ENCODE results near the gene PLAAT4.

The PLAAT4 gene, protein sequence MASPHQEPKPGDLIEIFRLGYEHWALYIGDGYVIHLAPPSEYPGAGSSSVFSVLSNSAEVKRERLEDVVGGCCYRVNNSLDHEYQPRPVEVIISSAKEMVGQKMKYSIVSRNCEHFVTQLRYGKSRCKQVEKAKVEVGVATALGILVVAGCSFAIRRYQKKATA
- long read RNA-seq, partial matches to known transcripts, result 0 of 1 reads
- long read RNA-seq, other reads (novel, unspliced or antisense), result 1 of 1 reads

GRCh38 chr11:63536669-63537292, at the start of gene PLAAT4:
Gene PLAAT4 (plus strand): TSS chr11:63536808. CDS start chr11:63536869, 61 bp downstream.
- no peak within 1 kb of the TSS for H3K27ac ChIP-seq (replicated peaks)
- no peak for DNase-seq (ENCODE audit: low read depth in 1 of 2, low spot score in 1 of 2)
- TF ChIP-seq SPI1 (IDR thresholded peaks at IDR 0.05; ENCODE audit: borderline replicate concordance, low read depth) (no peak), POLR2AphosphoS5 (IDR thresholded peaks at IDR 0.05; ENCODE audit: low read depth) (no peak)
- TF ChIP-seq, protein P1, sequence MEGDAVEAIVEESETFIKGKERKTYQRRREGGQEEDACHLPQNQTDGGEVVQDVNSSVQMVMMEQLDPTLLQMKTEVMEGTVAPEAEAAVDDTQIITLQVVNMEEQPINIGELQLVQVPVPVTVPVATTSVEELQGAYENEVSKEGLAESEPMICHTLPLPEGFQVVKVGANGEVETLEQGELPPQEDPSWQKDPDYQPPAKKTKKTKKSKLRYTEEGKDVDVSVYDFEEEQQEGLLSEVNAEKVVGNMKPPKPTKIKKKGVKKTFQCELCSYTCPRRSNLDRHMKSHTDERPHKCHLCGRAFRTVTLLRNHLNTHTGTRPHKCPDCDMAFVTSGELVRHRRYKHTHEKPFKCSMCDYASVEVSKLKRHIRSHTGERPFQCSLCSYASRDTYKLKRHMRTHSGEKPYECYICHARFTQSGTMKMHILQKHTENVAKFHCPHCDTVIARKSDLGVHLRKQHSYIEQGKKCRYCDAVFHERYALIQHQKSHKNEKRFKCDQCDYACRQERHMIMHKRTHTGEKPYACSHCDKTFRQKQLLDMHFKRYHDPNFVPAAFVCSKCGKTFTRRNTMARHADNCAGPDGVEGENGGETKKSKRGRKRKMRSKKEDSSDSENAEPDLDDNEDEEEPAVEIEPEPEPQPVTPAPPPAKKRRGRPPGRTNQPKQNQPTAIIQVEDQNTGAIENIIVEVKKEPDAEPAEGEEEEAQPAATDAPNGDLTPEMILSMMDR (IDR thresholded peaks at IDR 0.05; ENCODE audit: insufficient read depth, low read length), result no peak
- H3K27me3 ChIP-seq (ENCODE audit: insufficient read depth, poor library complexity, severe bottlenecking), result no peaks in the 10 kb centered on the region
- no peak within 1 kb of the TSS for H3K4me3 ChIP-seq (replicated peaks; ENCODE audit: insufficient read depth, low read length)

- no peak overlapping the region for H3K4me3 ChIP-seq (replicated peaks; ENCODE audit: insufficient read depth, low read length)
- H3K27me3 ChIP-seq (ENCODE audit: insufficient read depth, poor library complexity, severe bottlenecking), result no peaks in the 10 kb centered on the region
- TF ChIP-seq GABPA (IDR thresholded peaks at IDR 0.05; ENCODE audit: low read depth) (no peak), POLR2AphosphoS5 (IDR thresholded peaks at IDR 0.05; ENCODE audit: low read depth) (no peak), SPI1 (IDR thresholded peaks at IDR 0.05; ENCODE audit: borderline replicate concordance, low read depth) (no peak), REST (IDR thresholded peaks at IDR 0.05; ENCODE audit: insufficient replicate concordance, low read depth) (no peak)
- TF ChIP-seq, protein P1 (IDR thresholded peaks at IDR 0.05; ENCODE audit: insufficient read depth, low read length), result no peak
- DNase-seq (ENCODE audit: low read depth in 1 of 2, low spot score in 1 of 2), result no peak
- H3K27ac ChIP-seq (replicated peaks), result no peak overlapping the region
Measured at GRCh38 chr11:63488789-63489188, 47.8 kb upstream of the PLAAT4 start.

GRCh38 chr11:63489879-63490278, 46.7 kb upstream of the PLAAT4 start:
- TF ChIP-seq GABPA (IDR thresholded peaks at IDR 0.05; ENCODE audit: low read depth), result no peak
- no peak for TF ChIP-seq REST (IDR thresholded peaks at IDR 0.05; ENCODE audit: insufficient replicate concordance, low read depth)
- no peak for TF ChIP-seq POLR2AphosphoS5 (IDR thresholded peaks at IDR 0.05; ENCODE audit: low read depth)
- no peak for TF ChIP-seq SPI1 (IDR thresholded peaks at IDR 0.05; ENCODE audit: borderline replicate concordance, low read depth)
- TF ChIP-seq, protein P1 (IDR thresholded peaks at IDR 0.05; ENCODE audit: insufficient read depth, low read length), result no peak
- H3K4me3 ChIP-seq (replicated peaks; ENCODE audit: insufficient read depth, low read length), result no peak overlapping the region
- no peak for DNase-seq (ENCODE audit: low read depth in 1 of 2, low spot score in 1 of 2)
- no peaks in the 10 kb centered on the region for H3K27me3 ChIP-seq (ENCODE audit: insufficient read depth, poor library complexity, severe bottlenecking)
- H3K27ac ChIP-seq (replicated peaks), result no peak overlapping the region

Measured in HL-60 (cell line).